Psoas muscle (tissue), 8 donors: ENCODE measurements around the gene GJA4. TPM values are rescaled to one million over a fixed set of nuclear protein-coding genes. Genes with fewer than 3 reads are reported as not detected.
A peak's percentile ranks its signal among the peaks of the same experiment; 100 is the strongest.

Source experiments
- ATAC-seq, 4 donors: fragments of 200-7000 bp; cut with Tn5 transposase; one replicate each; pipeline ENCODE4 v1.9.1; 2020; ENCODE audit warnings: moderate library complexity in 3 of 4, mild to moderate bottlenecking in 2 of 4
- DNase-seq, 2 donors: peaks; one replicate each; pipeline ENCODE4 v3.0.0-alpha.2; 2020
- H3K27ac ChIP-seq: fragments of 200-600 bp; one replicate; pipeline ENCODE4 v1.8.0; 2022
- H3K27me3 ChIP-seq, 3 donors: fragments of 200-600 bp in 1 of 3; one replicate each; pipeline versions ENCODE4 v1.6.1 to v1.8.0; 2013 to 2022; ENCODE audit warnings: low read length in 2 of 3, mild to moderate bottlenecking in 2 of 3, moderate library complexity in 1 of 3; ENCODE audit not compliant: insufficient read depth in 3 of 3
- H3K36me3 ChIP-seq, 2 donors: fragments of 200-600 bp in 1 of 2; one replicate each; pipeline versions ENCODE4 v1.6.1 to v1.8.0; 2013 to 2022; ENCODE audit warnings: low read depth in 1 of 2, mild to moderate bottlenecking in 1 of 2, moderate library complexity in 1 of 2; ENCODE audit not compliant: insufficient read depth in 1 of 2
- H3K4me1 ChIP-seq: fragments of 200-600 bp; one replicate; pipeline ENCODE4 v1.8.0; 2022
- H3K4me3 ChIP-seq: fragments of 200-600 bp; one replicate; pipeline ENCODE4 v1.8.0; 2022; ENCODE audit warnings: mild to moderate bottlenecking
- H3K9me3 ChIP-seq: fragments of 200-600 bp; one replicate; pipeline ENCODE4 v1.8.0; 2022
- CTCF ChIP-seq: fragments of 200-600 bp; IDR thresholded peaks from one replicate; pipeline ENCODE4 v1.8.0; 2022; ENCODE audit warnings: antibody characterized with exemption
- WGBS, 3 donors: extraction: QIAGEN DNeasy Blood & Tissue Kit; methylation state at CpG; one replicate each; pipeline versions ENCODE4 v1.1.6 to v1.1.7; 2013; 5-methylcytosine and 5-hydroxymethylcytosine counted together
- intact Hi-C, 2 donors: fragments of 100-400 bp; cut with DNase I; formaldehyde crosslinking; loops; one replicate each; pipeline versions ENCODE4 v1.11.0 to v1.14.2; 2022
- polyA plus RNA-seq, 3 donors: library from polyadenylated mRNA; stranded (reverse); fragments of 200-250 nt; gene quantifications; one replicate each; pipeline ENCODE4 v1.2.3, GENCODE V29; 2013
- total RNA-seq, 4 donors: library from RNA; stranded (reverse); fragmentation: NEBNext Ultra II Directional in 2 of 4; extraction: Animal tissue kit (Norgen Biotek cat#: 25700) in 2 of 4; gene quantifications; one replicate each; pipeline versions ENCODE4 v1.2.1 to v1.2.4, GENCODE V29; 2021 to 2023
- donor health status: healthy with polysubstance abuse.
- donor health status: DM: no; HTN: no; CAD: no; lungs with moderate emphysema.
- donor health status: Bipolar disorder and iron deficiency.
- donor health status: healthy.
- donor health status: DM: yes; HTN: yes; CAD: no.
- donor health status: DM: no; HTN: no; CAD: no.
- donor health status: DM: no; HTN: no; CAD: no.
- donor health status: DM: yes; HTN: yes; CAD: no.

GJA4 gene
- total and polyA plus RNA-seq, 7 donors, result 9.1 to 19.7 (median 11.6) TPM

- peaks cover 7% of the 10 kb centered on the region for H3K4me1 ChIP-seq
- peaks cover 0 to 4% (median 0%) of the 10 kb centered on the region in 3 donors for H3K27me3 ChIP-seq
- DNase-seq, result no peak
- peak overlapping the region; percentile 50 for H3K27ac ChIP-seq
- H3K9me3 ChIP-seq, result no peaks in the 10 kb centered on the region
- intact Hi-C loops, result no loop called here
- peaks cover 0 to 30% of the 10 kb centered on the region in 2 donors for H3K36me3 ChIP-seq
- 48 to 54% (median 53%) methylated on average over 10 of the region's 10 CpGs for WGBS, 3 donors
- ATAC-seq, result no peak
- H3K4me3 ChIP-seq, result peak overlapping the region; percentile 63
- TF ChIP-seq CTCF, result no peak
Measured at GRCh38 chr1:34792424-34792823, 375 bp upstream of the GJA4 start.

- 75 to 85% (median 83%) methylated on average over 39 to 40 of the region's 40 CpGs for WGBS, 3 donors
- no peak overlapping the region for H3K27ac ChIP-seq
- no peak for DNase-seq
- intact Hi-C loops, result no loop called here
- peaks cover 0 to 39% of the 10 kb centered on the region in 2 donors for H3K36me3 ChIP-seq
- TF ChIP-seq CTCF, result no peak
- no peaks in the 10 kb centered on the region for H3K4me1 ChIP-seq
- no peaks in the 10 kb centered on the region for H3K9me3 ChIP-seq
- no peak for ATAC-seq
- peaks cover 0 to 4% (median 0%) of the 10 kb centered on the region in 3 donors for H3K27me3 ChIP-seq
- H3K4me3 ChIP-seq, result peak overlapping the region; percentile 63
Measured at GRCh38 chr1:34794001-34794789, 1.4 kb downstream of the GJA4 start.

DNA sequence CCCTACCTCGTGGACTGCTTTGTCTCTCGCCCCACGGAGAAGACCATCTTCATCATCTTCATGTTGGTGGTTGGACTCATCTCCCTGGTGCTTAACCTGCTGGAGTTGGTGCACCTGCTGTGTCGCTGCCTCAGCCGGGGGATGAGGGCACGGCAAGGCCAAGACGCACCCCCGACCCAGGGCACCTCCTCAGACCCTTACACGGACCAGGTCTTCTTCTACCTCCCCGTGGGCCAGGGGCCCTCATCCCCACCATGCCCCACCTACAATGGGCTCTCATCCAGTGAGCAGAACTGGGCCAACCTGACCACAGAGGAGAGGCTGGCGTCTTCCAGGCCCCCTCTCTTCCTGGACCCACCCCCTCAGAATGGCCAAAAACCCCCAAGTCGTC is 2.0 kb downstream of the GJA4 start:
- intact Hi-C loops, result no loop called here
- DNase-seq, result no peak
- H3K4me3 ChIP-seq, result peak overlapping the region; percentile 63
- 86 to 88% (median 88%) methylated on average over 12 of the region's 12 CpGs for WGBS, 3 donors
- no peaks in the 10 kb centered on the region for H3K9me3 ChIP-seq
- ATAC-seq, result no peak
- H3K27ac ChIP-seq, result no peak overlapping the region
- TF ChIP-seq CTCF, result no peak
- peaks cover 0 to 39% of the 10 kb centered on the region in 2 donors for H3K36me3 ChIP-seq
- H3K27me3 ChIP-seq, result peaks cover 0 to 4% (median 0%) of the 10 kb centered on the region in 3 donors
- no peaks in the 10 kb centered on the region for H3K4me1 ChIP-seq

DNA sequence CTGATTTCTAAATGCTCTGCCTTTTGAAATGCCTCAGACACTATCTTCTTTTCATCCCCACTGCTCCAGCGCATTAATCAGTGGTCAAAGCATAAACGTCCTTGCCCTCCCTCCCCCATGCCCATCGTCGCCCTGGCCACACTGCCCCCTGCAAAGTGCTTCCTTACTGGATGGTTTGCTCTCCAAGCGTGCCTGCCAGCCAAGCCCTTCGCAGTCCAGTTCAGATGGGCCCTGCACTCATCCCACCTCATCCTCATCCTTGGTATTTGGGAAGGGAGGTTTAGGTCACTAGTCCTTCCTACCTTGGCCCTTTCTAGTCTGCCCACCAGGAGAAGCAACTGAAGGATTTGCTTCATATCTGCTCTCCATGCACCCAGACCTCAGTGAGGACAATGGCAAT is 3.1 kb downstream of the GJA4 start:
- no peak for TF ChIP-seq CTCF
- H3K9me3 ChIP-seq, result no peaks in the 10 kb centered on the region
- no peaks in the 10 kb centered on the region for H3K4me1 ChIP-seq
- 74 to 85% (median 78%) methylated on average over 6 of the region's 6 CpGs for WGBS, 3 donors
- H3K27ac ChIP-seq, result no peak overlapping the region
- H3K36me3 ChIP-seq, result peaks cover 0 to 39% of the 10 kb centered on the region in 2 donors
- H3K4me3 ChIP-seq, result peak overlapping the region; percentile 63
- peaks cover 0 to 4% (median 0%) of the 10 kb centered on the region in 3 donors for H3K27me3 ChIP-seq
- ATAC-seq, result no peak
- intact Hi-C loops, result no loop called here
- DNase-seq, result no peak
